Stimulated activated naive CD8-positive, alpha-beta T cell treated with anti-CD3 and anti-CD28 coated beads, Interleukin-15, amount 100 ng/mL, for 72 hours (primary cell): ENCODE results near the gene NOL9.
A peak's percentile ranks its signal among the peaks of the same experiment; 100 is the strongest.
"Not testable (repeated sequence)": the region's sequence is repeated elsewhere in the genome, so short reads cannot be mapped to it uniquely, and the experiment has no call there.

Experiments used
- ATAC-seq: fragments of 150-1000 bp; cut with Tn5 transposase; 2 replicates; pipeline ENCODE4 v1.10.0; 2021; ENCODE audit warnings: mild to moderate bottlenecking, moderate library complexity
- DNase-seq, 2 donors: peaks; one replicate each; pipeline ENCODE4 v3.0.0; 2021 to 2022
- H3K27ac Mint-ChIP-seq, 2 donors: one replicate each; pipeline ENCODE4 v1.8.0; 2022; ENCODE audit warnings: mild to moderate bottlenecking in 2 of 2, mixed read lengths in 2 of 2, moderate library complexity in 2 of 2
- H3K27me3 Mint-ChIP-seq: one replicate; pipeline ENCODE4 v1.8.0; 2022; ENCODE audit warnings: mixed read lengths
- H3K4me1 Mint-ChIP-seq: one replicate; pipeline ENCODE4 v1.8.0; 2022; ENCODE audit warnings: mild to moderate bottlenecking, mixed read lengths
- H3K4me3 Mint-ChIP-seq, 2 donors: one replicate each; pipeline ENCODE4 v1.8.0; 2022; ENCODE audit warnings: mild to moderate bottlenecking in 2 of 2, mixed read lengths in 2 of 2, moderate library complexity in 1 of 2
- H3K9me3 Mint-ChIP-seq, 2 donors: one replicate each; pipeline ENCODE4 v1.8.0; 2022; ENCODE audit warnings: mixed read lengths in 2 of 2

Gene NOL9

GRCh38 chr1:6559161-6559560 is 4.8 kb upstream of the NOL9 start:
- H3K27me3 Mint-ChIP-seq, DNase-seq, H3K27ac Mint-ChIP-seq, H3K9me3 Mint-ChIP-seq, ATAC-seq, H3K4me3 Mint-ChIP-seq: not testable (repeated sequence)
- H3K4me1 Mint-ChIP-seq: peaks cover 12% of the 10 kb centered on the region

DNA sequence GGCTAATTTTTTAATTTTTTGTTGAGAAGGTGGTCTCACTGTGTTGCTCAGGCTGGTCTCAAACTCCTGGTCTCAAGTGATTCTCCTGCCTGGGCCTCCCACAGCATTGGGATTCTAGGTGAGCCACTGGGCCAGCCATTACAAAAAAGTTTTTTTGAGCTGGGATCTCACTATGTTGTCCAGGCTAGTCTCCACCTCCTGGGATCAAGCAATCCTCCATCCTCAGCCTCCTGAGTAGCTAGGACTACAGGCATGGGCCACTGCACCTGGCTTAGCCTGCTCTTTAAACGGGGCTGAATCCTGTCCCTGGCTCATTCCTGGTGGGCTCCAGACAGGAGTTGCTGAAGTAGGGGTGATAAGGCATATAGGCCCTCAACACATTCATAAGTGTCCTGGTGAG is 3.3 kb upstream of the NOL9 start:
- Mint-ChIP-seq H3K27ac (peak overlapping the region in 1 of 2 donors; percentile 63), H3K4me1 (peaks cover 20% of the 10 kb centered on the region), H3K4me3 (no peak overlapping the region), H3K27me3 (no peaks in the 10 kb centered on the region), H3K9me3 (no peaks in the 10 kb centered on the region)
- no peak for ATAC-seq
- no peak for DNase-seq

DNA sequence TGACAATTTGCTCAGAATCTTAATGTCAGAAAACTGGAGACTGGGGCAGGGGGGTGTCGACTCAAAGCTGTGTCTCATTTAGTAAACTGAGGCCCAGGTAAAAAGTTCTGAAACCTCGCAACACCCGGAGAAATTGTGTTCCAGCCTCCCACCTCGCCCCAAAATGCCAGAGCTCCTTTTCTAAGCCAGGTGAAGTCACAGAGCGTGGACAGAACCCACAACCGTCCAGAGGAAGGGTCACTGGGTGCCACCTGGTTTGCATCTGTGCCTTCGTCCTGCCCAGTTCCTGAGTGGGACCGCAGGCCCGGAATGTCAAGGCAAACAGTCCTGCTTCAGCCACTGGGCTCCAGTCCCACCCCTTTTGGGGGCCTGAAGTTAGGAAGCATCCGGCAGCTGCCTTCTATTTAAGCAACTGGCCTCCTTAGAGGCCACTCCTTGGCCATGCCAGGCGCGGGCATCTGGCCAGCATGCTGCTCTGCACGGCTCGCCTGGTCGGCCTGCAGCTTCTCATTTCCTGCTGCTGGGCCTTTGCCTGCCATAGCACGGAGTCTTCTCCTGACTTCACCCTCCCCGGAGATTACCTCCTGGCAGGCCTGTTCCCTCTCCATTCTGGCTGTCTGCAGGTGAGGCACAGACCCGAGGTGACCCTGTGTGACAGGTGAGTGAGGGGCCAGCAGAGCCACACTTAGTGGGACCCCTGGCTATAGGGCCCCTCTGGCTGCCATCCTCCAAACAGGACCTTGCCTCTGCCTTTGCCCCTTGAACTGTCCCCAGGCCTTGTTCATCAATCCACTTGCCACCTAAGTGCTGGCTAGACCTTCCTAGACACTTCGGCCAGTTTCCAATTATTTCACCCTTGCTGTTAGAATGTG is 830 bp upstream of the NOL9 start, which contains the start of gene TAS1R1:
TSS of gene TAS1R1 (plus strand) at position 401 of the 872 bp plus-strand sequence. CDS start at position 468, 67 bp downstream.
- Mint-ChIP-seq H3K27ac (peak within 1 kb of the TSS; percentile 33 to 87), H3K4me1 (peaks cover 27% of the 10 kb centered on the region), H3K4me3 (peak within 1 kb of the TSS; percentile 88), H3K27me3 (no peaks in the 10 kb centered on the region), H3K9me3 (no peaks in the 10 kb centered on the region)
- ATAC-seq (no peak), DNase-seq (no peak)

- Mint-ChIP-seq H3K4me3 (no peak overlapping the region), H3K27me3 (no peaks in the 10 kb centered on the region), H3K4me1 (peaks cover 27% of the 10 kb centered on the region), H3K27ac (peak overlapping the region in 1 of 2 donors; percentile 28), H3K9me3 (no peaks in the 10 kb centered on the region)
- DNase-seq: no peak
- ATAC-seq: no peak
These were observed 7.0 kb downstream of the NOL9 start for GRCh38 chr1:6547301-6547700.

DNA sequence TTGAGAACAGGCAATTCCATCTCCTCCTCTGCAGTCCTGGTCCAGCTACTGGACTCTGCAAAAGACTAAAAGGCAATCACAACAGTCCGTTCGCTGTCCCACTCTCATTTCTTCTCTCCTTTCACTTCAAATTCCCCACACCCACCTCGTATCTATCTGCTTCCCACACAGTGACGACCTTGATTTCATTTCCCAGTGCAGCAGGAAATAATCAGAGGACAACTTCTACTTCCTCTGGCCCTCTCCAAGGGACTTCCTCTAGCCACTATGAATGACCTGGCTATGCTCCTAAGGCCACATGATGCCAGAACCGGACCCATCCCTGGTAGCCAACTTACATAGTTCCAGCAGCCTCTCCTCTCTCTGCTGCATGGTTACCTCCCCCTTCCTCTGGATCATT is 8.0 kb downstream of the NOL9 start:
- DNase-seq (no peak), ATAC-seq (no peak)
- peak overlapping the region; percentile 29 to 55 for H3K27ac Mint-ChIP-seq
- H3K27me3 Mint-ChIP-seq: no peaks in the 10 kb centered on the region
- no peak overlapping the region for H3K4me3 Mint-ChIP-seq
- H3K9me3 Mint-ChIP-seq: no peaks in the 10 kb centered on the region
- H3K4me1 Mint-ChIP-seq: peaks cover 23% of the 10 kb centered on the region

DNA sequence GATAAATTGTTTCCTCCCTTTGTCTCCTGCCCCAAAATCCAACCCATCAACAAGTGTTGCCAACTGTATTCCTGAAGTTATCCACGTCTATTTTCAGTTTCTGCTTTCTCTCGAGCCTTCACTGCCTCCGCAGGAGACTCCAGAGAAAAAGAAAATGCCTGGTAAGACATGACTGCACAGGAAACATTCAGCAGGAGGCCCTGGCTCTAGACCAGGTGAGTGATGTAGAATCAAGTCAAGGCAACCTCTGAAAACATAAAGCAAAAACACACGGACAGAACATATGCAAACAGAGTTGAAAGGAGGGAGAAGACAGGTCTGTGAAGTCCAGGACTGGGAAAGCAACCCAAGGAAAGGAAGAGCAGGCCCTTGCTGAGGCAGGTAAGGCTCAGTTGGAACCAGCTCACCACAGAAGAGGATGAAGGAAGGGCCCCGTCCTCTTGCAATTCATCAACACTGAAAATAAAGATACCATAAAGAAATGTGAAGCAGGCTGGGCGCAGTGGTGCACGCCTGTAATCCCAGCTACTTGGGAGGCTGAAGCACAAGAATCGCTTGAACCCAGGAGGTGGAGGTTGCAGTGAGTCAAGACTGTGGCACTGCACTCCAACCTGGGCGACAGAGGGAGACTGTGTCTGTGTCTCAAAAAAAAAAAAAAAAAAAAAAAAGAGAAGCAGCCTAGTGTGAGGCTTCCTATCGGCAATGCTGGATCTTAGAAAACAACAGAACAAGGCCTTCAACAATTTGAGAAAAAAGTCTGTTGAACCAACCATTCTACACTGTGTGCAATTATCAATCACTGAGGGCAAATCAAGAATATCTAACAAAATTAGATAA is 8.8 kb downstream of the NOL9 start:
- Mint-ChIP-seq H3K4me1 (peaks cover 23% of the 10 kb centered on the region), H3K9me3 (no peaks in the 10 kb centered on the region), H3K27ac (peak overlapping the region; percentile 14 to 55), H3K27me3 (no peaks in the 10 kb centered on the region), H3K4me3 (no peak overlapping the region)
- DNase-seq: no peak
- ATAC-seq: no peak

GRCh38 chr1:6544831-6545230 is 9.5 kb downstream of the NOL9 start:
- DNase-seq: no peak
- ATAC-seq: peak; percentile 50
- H3K4me1 Mint-ChIP-seq: peaks cover 23% of the 10 kb centered on the region
- peak overlapping the region in 1 of 2 donors; percentile 55 for H3K27ac Mint-ChIP-seq
- H3K9me3 Mint-ChIP-seq: no peaks in the 10 kb centered on the region
- no peaks in the 10 kb centered on the region for H3K27me3 Mint-ChIP-seq
- H3K4me3 Mint-ChIP-seq: no peak overlapping the region

DNA sequence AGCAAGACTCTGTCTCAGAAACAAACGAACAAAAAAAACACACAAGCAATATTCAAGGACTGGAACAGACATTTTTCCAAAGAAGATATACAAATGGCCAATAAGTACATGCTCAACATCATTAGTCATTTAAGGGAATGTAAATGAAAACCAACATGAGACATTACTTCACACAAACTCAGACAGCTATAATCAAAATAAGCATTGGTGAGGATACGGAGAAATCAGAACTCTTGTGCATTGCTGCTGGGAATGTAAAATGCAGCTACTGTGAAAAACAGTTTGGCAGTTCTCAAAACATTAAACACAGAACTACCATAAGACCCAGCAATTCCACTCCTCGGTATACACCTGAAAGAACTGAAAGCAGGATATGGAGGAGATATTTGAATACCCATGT is 15.4 kb downstream of the NOL9 start:
- ATAC-seq: no peak
- Mint-ChIP-seq H3K4me1 (no peaks in the 10 kb centered on the region), H3K4me3 (no peak overlapping the region), H3K27me3 (no peaks in the 10 kb centered on the region), H3K27ac (no peak overlapping the region), H3K9me3 (no peaks in the 10 kb centered on the region)
- DNase-seq: no peak

DNA sequence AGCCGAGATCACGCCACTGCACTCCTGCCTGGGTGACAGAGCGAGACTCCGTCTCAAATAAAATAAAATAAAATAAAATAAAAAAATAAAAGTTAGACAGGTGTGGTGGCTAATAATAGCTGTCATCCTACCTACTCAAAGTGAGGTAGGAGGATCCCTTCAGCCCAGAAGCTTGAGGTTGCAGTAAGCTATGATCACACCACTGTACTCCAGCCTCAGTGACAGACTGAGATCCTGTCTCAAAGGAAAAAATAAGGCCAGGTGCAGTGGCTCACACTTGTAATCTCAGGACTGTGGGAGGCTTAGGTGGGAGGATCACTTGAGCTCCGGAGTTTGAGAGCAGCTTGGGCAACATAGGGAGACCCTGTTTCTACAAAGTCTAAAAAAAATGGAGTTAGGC is 18.0 kb downstream of the NOL9 start:
- H3K4me3 Mint-ChIP-seq: no peak overlapping the region
- H3K27me3 Mint-ChIP-seq: no peaks in the 10 kb centered on the region
- no peak overlapping the region for H3K27ac Mint-ChIP-seq
- H3K9me3 Mint-ChIP-seq: no peaks in the 10 kb centered on the region
- no peaks in the 10 kb centered on the region for H3K4me1 Mint-ChIP-seq
- DNase-seq: no peak
- no peak for ATAC-seq

DNA sequence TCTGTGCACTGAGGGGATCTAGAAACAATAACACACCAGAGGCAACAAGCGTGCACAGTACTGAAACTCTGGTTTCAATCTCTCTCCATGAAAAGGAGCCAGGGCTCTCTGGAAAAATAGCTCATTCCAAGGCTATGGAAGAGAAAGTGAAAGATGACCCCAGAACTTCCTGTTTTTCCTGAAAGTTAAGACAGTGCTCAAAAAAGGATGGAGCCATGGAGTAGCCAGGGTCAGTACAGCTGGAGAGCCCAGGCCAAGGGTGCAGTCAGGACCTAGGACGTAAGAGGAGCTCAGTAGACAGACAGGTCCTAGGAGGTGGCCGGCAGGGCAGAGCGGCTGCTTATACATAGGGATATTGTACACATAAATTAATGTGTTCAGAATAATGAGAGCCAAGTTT is 19.1 kb downstream of the NOL9 start:
- no peaks in the 10 kb centered on the region for H3K27me3 Mint-ChIP-seq
- no peak for DNase-seq
- H3K4me1 Mint-ChIP-seq: no peaks in the 10 kb centered on the region

DNA sequence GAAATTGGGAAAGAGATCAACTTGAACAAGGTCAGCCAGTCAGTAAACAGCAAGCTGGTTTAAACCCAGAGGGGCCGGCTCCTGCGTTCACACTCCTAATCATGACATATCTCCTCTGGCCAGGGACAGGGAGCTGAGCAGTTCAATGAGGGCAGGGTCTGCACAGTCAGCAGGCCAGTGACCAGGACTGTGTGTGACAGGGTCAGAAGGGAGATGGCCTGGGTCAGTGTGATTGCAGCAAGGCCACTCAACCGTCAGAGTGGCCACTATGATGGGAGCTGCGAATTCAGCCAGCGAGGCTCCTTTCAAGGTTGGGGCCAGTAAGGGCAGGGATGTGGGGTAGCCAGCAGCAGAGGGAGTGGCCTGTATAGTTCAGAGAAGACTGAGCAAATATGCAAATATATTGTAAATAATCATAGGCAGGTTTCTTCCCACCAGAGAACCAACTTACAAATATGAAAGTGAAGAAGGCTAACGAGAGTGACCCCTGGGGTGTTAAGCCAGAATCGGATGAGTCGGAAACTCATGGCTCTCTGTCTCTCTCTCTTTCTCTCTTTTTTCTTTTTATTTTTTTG is 20.0 kb downstream of the NOL9 start:
- DNase-seq (no peak), ATAC-seq (no peak)
- H3K27ac Mint-ChIP-seq: peak overlapping the region in 1 of 2 donors; percentile 34
- no peaks in the 10 kb centered on the region for H3K9me3 Mint-ChIP-seq
- no peak overlapping the region for H3K4me3 Mint-ChIP-seq
- no peaks in the 10 kb centered on the region for H3K4me1 Mint-ChIP-seq
- H3K27me3 Mint-ChIP-seq: no peaks in the 10 kb centered on the region

More for the DNA sequence above, 19.1 kb downstream of the NOL9 start:
- H3K27ac Mint-ChIP-seq: peak overlapping the region; percentile 20 to 63
- no peaks in the 10 kb centered on the region for H3K9me3 Mint-ChIP-seq
- ATAC-seq: no peak
- H3K4me3 Mint-ChIP-seq: no peak overlapping the region

- Mint-ChIP-seq H3K9me3 (no peaks in the 10 kb centered on the region), H3K4me1 (no peaks in the 10 kb centered on the region), H3K27me3 (no peaks in the 10 kb centered on the region), H3K27ac (no peak overlapping the region), H3K4me3 (no peak overlapping the region)
- no peak for ATAC-seq
- DNase-seq: no peak
These were observed 22.3 kb downstream of the NOL9 start for GRCh38 chr1:6531996-6532395.

DNA sequence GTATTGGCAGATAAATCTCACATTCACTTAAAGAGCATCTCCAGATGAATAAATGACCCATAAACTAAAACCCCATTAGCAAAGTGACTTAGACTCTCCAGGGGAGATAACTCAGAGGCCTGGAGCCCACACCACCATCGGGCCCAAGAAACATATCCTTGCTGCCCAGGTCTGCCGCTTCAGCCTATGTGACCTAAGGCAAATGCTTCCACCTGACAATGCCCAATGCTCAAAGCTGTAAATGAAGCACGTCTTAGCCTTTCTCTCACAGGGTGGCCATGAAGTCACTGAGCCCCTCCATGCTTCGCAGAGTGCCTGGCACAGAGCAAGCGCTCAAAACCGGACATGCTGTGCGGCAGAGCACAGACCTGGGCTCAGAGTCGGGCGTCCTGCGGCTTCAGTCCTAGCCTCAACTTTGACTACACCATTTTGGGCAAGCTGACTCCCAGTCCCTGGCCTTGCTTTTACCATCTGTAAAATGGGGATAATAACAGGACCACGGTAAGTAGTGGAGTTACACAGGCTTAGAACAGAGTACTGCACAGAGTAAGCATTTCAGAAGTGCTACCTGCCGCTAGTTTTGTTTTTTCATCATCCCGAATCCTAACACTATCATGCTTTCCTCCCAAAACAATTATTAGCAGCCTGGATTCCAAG is 23.7 kb downstream of the NOL9 start:
- ATAC-seq (no peak), DNase-seq (no peak)
- Mint-ChIP-seq H3K27me3 (no peaks in the 10 kb centered on the region), H3K4me3 (no peak overlapping the region), H3K27ac (no peak overlapping the region), H3K9me3 (no peaks in the 10 kb centered on the region), H3K4me1 (no peaks in the 10 kb centered on the region)

GRCh38 chr1:6528492-6528891 is 25.8 kb downstream of the NOL9 start:
- Mint-ChIP-seq H3K9me3 (no peaks in the 10 kb centered on the region), H3K4me3 (no peak overlapping the region), H3K27me3 (no peaks in the 10 kb centered on the region), H3K27ac (no peak overlapping the region), H3K4me1 (no peaks in the 10 kb centered on the region)
- no peak for ATAC-seq
- no peak for DNase-seq

DNA sequence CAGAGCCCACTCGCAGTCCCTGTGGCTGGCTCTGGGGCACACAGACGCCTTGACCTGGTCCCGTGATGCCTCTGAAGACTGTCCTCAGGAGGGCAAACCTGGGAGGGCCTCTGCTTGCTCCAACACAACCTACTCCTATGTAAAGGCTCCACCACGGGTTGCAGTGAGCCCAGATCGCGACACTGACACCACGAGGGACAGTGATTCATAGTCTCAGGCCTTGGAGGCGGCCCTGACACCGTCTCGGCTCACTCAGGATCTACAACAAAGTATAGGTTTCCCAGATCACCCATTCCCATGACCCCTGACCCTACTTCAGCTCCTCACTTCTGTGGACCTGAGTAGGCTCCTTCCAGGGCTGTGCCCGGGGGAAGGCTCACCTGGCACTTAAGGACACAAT is 28.0 kb downstream of the NOL9 start:
- no peaks in the 10 kb centered on the region for H3K9me3 Mint-ChIP-seq
- no peak overlapping the region for H3K4me3 Mint-ChIP-seq
- no peaks in the 10 kb centered on the region for H3K27me3 Mint-ChIP-seq
- no peaks in the 10 kb centered on the region for H3K4me1 Mint-ChIP-seq
- ATAC-seq: no peak
- DNase-seq: no peak
- peak overlapping the region in 1 of 2 donors; percentile 31 for H3K27ac Mint-ChIP-seq
